MM.1S (cell line): ENCODE results near the gene CAPN5.
"Not testable (repeated sequence)": the region's sequence is repeated elsewhere in the genome, so short reads cannot be mapped to it uniquely, and the experiment has no call there.

Experiments
- DNase-seq: peaks from one replicate; pipeline ENCODE4 v3.0.0-alpha.2; 2015
- H2AFZ ChIP-seq: fragments of 300-600 bp; sonication (generic); 2 replicates; pipeline ENCODE4 v1.6.0; 2016; ENCODE audit warnings: antibody characterized with exemption, low read length
- H3F3A ChIP-seq: fragments of 300-600 bp; sonication (generic); 2 replicates; pipeline ENCODE4 v1.6.1; 2016; ENCODE audit warnings: mild to moderate bottlenecking, antibody characterized with exemption, low read length, moderate library complexity, mixed read lengths; ENCODE audit not compliant: insufficient read depth
- H3K27ac ChIP-seq: fragments of 300-600 bp; sonication (generic); 2 replicates; pipeline ENCODE4 v1.5.1; 2016; ENCODE audit warnings: mild to moderate bottlenecking, low read length
- H3K27me3 ChIP-seq: fragments of 300-600 bp; sonication (generic); replicated peaks from 2 replicates; pipeline ENCODE4 v1.6.0; 2016; ENCODE audit warnings: low read length; ENCODE audit not compliant: insufficient read depth
- H3K36me3 ChIP-seq: fragments of 300-600 bp; sonication (generic); replicated peaks from 2 replicates; pipeline ENCODE4 v1.6.1; 2016; ENCODE audit warnings: mild to moderate bottlenecking, low read length, mixed read lengths; ENCODE audit not compliant: insufficient read depth
- H3K4me1 ChIP-seq: fragments of 300-600 bp; sonication (generic); 2 replicates; pipeline ENCODE4 v1.6.1; 2016; ENCODE audit warnings: low read length, mixed read lengths
- H3K4me2 ChIP-seq: fragments of 300-600 bp; sonication (generic); 2 replicates; pipeline ENCODE4 v1.6.0; 2016; ENCODE audit warnings: low read depth, low read length
- H3K4me3 ChIP-seq: fragments of 300-600 bp; sonication (generic); 2 replicates; pipeline ENCODE4 v1.5.1; 2016; ENCODE audit warnings: low read length, mixed read lengths
- H3K79me2 ChIP-seq: fragments of 300-600 bp; sonication (generic); 2 replicates; pipeline ENCODE4 v1.6.1; 2016; ENCODE audit warnings: mixed run types, low read length, mixed read lengths
- H3K9ac ChIP-seq: fragments of 300-600 bp; sonication (generic); 2 replicates; pipeline ENCODE4 v1.6.1; 2016; ENCODE audit warnings: low read length, mixed read lengths
- H3K9me2 ChIP-seq: fragments of 300-600 bp; sonication (generic); replicated peaks from 2 replicates; pipeline ENCODE4 v1.6.1; 2016; ENCODE audit warnings: mild to moderate bottlenecking, low read length, mixed read lengths; ENCODE audit not compliant: insufficient read depth
- H3K9me3 ChIP-seq: fragments of 300-600 bp; sonication (generic); replicated peaks from 2 replicates; pipeline ENCODE4 v1.6.1; 2016; ENCODE audit warnings: mild to moderate bottlenecking, low read length, mixed read lengths; ENCODE audit not compliant: insufficient read depth
- H4K20me1 ChIP-seq: fragments of 300-600 bp; sonication (generic); 2 replicates; pipeline ENCODE4 v1.6.1; 2016; ENCODE audit warnings: mild to moderate bottlenecking, low read length, moderate library complexity, mixed read lengths; ENCODE audit not compliant: insufficient read depth
- CTCF ChIP-seq: fragments of 300-600 bp; sonication (generic); IDR thresholded peaks from 2 replicates; pipeline ENCODE4 v1.5.1; 2016; ENCODE audit warnings: antibody characterized with exemption, low read length, mixed read lengths
- EZH2 ChIP-seq: fragments of 300-600 bp; sonication (generic); optimal IDR thresholded peaks from 2 replicates; pipeline ENCODE3; 2017; ENCODE audit warnings: low read depth, mild to moderate bottlenecking, antibody characterized with exemption, low read length, mixed read lengths
- EZH2phosphoT487 ChIP-seq: fragments of 300-600 bp; sonication (generic); IDR thresholded peaks from 2 replicates; pipeline ENCODE4 v1.6.1; 2018; ENCODE audit warnings: antibody characterized with exemption, low read length

Gene CAPN5

GRCh38 chr11:77057938-77058474, 8.8 kb upstream of the CAPN5 start:
- Histone ChIP-seq H3K9me2 (no peaks in the 10 kb centered on the region), H2AFZ (no peak overlapping the region), H3K9me3 (no peaks in the 10 kb centered on the region), H3F3A (no peaks in the 10 kb centered on the region), H3K4me3 (no peak overlapping the region), H3K9ac (no peak overlapping the region), H3K36me3 (no peaks in the 10 kb centered on the region), H3K27me3 (no peaks in the 10 kb centered on the region), H3K4me1 (no peaks in the 10 kb centered on the region), H3K4me2 (no peak overlapping the region), H4K20me1 (no peaks in the 10 kb centered on the region), H3K79me2 (no peaks in the 10 kb centered on the region), H3K27ac (no peak overlapping the region)
- TF ChIP-seq EZH2phosphoT487 (no peak), EZH2 (no peak), CTCF (no peak)
- DNase-seq = no peak

- Histone ChIP-seq H3K9me3 (no peaks in the 10 kb centered on the region), H3K4me1 (no peaks in the 10 kb centered on the region), H3K9me2 (no peaks in the 10 kb centered on the region), H3K9ac (no peak overlapping the region), H3K27me3 (no peaks in the 10 kb centered on the region), H4K20me1 (no peaks in the 10 kb centered on the region), H3K4me2 (no peak overlapping the region), H3K36me3 (no peaks in the 10 kb centered on the region), H2AFZ (no peak overlapping the region), H3K4me3 (no peak overlapping the region), H3K79me2 (no peaks in the 10 kb centered on the region), H3F3A (no peaks in the 10 kb centered on the region), H3K27ac (no peak overlapping the region)
- DNase-seq = no peak
- no peak for TF ChIP-seq CTCF
- TF ChIP-seq EZH2phosphoT487 = no peak
Observed at GRCh38 chr11:77058900-77059299, 7.9 kb upstream of the CAPN5 start.

DNA sequence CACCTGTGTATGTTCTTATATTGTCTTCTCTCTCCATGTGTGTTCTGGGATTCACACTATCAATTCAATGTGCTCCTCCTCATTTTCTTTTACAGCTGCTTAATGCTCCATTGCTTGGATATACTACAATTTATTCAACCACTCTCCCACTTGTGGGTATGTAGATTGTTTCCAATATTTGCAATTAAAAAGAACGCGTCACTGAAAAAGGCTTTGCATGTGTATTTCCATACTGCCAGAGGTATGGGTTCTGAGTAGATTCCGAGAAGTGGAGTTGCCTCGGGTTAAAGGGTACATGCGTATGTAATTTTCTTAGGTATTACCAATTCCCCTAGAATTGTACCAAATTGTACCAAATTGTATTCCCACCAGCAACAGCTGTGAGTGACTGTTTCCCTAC, 7.0 kb upstream of the CAPN5 start:
- H3K79me2 ChIP-seq = no peaks in the 10 kb centered on the region
- no peaks in the 10 kb centered on the region for H4K20me1 ChIP-seq
- no peaks in the 10 kb centered on the region for H3K9me2 ChIP-seq
- H3K4me3 ChIP-seq = no peak overlapping the region
- H3K4me1 ChIP-seq = no peaks in the 10 kb centered on the region
- H3K4me2 ChIP-seq = no peak overlapping the region
- no peaks in the 10 kb centered on the region for H3K27me3 ChIP-seq
- no peaks in the 10 kb centered on the region for H3K9me3 ChIP-seq
- H3K27ac ChIP-seq = no peak overlapping the region
- no peak overlapping the region for H2AFZ ChIP-seq
- TF ChIP-seq EZH2phosphoT487 = no peak
- TF ChIP-seq EZH2 = no peak
- H3F3A ChIP-seq = no peaks in the 10 kb centered on the region
- H3K36me3 ChIP-seq = no peaks in the 10 kb centered on the region
- H3K9ac ChIP-seq = no peak overlapping the region
- no peak for DNase-seq

- Histone ChIP-seq H3K27ac (no peak overlapping the region), H3K27me3 (no peaks in the 10 kb centered on the region), H3K36me3 (no peaks in the 10 kb centered on the region), H3K9me2 (no peaks in the 10 kb centered on the region), H3K9ac (no peak overlapping the region), H3K4me2 (no peak overlapping the region), H3K79me2 (no peaks in the 10 kb centered on the region), H3K9me3 (no peaks in the 10 kb centered on the region), H3F3A (no peaks in the 10 kb centered on the region), H3K4me3 (no peak overlapping the region), H3K4me1 (no peaks in the 10 kb centered on the region), H4K20me1 (no peaks in the 10 kb centered on the region), H2AFZ (no peak overlapping the region)
- no peak for DNase-seq
- TF ChIP-seq EZH2phosphoT487 (no peak), CTCF (no peak), EZH2 (no peak)
Observed at GRCh38 chr11:77060234-77060633, 6.5 kb upstream of the CAPN5 start.

DNA sequence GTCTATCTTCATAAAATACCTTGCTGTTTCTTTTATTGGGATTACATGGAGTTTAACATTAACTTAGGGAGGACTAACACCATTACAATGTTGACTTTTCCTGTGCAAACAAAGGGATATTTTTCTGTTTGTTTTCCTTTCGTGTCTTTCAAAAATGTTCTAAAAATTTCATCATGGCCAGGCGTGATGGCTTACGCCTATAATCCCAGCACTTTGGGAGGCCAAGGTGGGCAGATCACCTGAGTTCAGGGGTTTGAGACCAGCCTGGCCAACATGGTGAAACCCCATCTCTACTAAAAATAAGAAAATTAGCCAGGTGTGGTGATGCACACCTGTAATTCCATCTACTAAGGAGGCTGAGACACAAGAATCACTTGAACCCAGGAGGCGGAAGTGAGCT, 5.5 kb upstream of the CAPN5 start:
- H3F3A ChIP-seq, H3K9me3 ChIP-seq, H3K9ac ChIP-seq, H3K4me3 ChIP-seq, DNase-seq, H2AFZ ChIP-seq, H3K9me2 ChIP-seq, H4K20me1 ChIP-seq, H3K4me1 ChIP-seq, H3K36me3 ChIP-seq, H3K27ac ChIP-seq, H3K4me2 ChIP-seq, H3K27me3 ChIP-seq, H3K79me2 ChIP-seq: not testable (repeated sequence)
